H9 (cell line): Measurements from ENCODE around the gene TIPARP. TPM values are rescaled to one million over a fixed set of nuclear protein-coding genes. Genes with fewer than 3 reads are reported as not detected.

Source experiments
- DNase-seq: peaks from one replicate; pipeline ENCODE4 v3.0.0-alpha.2; 2017
- H2AFZ ChIP-seq: one replicate; pipeline ENCODE4 v1.6.1; 2013; ENCODE audit warnings: mild to moderate bottlenecking, low read length, control low read depth, moderate library complexity
- H2AK5ac ChIP-seq: 2 replicates; pipeline ENCODE4 v1.6.1; 2013; ENCODE audit warnings: low read length, control low read depth, mixed read lengths; ENCODE audit not compliant: insufficient read length
- H2BK120ac ChIP-seq: one replicate; pipeline ENCODE4 v1.6.1; 2013; ENCODE audit warnings: low read depth, mild to moderate bottlenecking, low read length, control low read depth, inconsistent platforms; ENCODE audit not compliant: poor library complexity, severe bottlenecking
- H2BK12ac ChIP-seq: 2 replicates; pipeline ENCODE4 v1.6.1; 2013; ENCODE audit warnings: low read length, control low read depth, mixed read lengths, low read depth; ENCODE audit not compliant: insufficient read length
- H2BK15ac ChIP-seq: 2 replicates; pipeline ENCODE4 v1.6.1; 2013; ENCODE audit warnings: low read depth, low read length, control low read depth
- H2BK20ac ChIP-seq: one replicate; pipeline ENCODE4 v1.6.1; 2013; ENCODE audit warnings: low read depth, mild to moderate bottlenecking, low read length, control low read depth, inconsistent platforms; ENCODE audit not compliant: poor library complexity, severe bottlenecking
- H2BK5ac ChIP-seq: 2 replicates; pipeline ENCODE4 v1.6.1; 2013; ENCODE audit warnings: low read length, control low read depth, mixed read lengths; ENCODE audit not compliant: insufficient read length
- H3K14ac ChIP-seq: 2 replicates; pipeline ENCODE4 v1.6.1; 2013; ENCODE audit warnings: low read length, control low read depth; ENCODE audit not compliant: insufficient read depth
- H3K18ac ChIP-seq: 2 replicates; pipeline ENCODE4 v1.6.1; 2013; ENCODE audit warnings: low read depth, mild to moderate bottlenecking, mixed read lengths, low read length, control low read depth; ENCODE audit not compliant: insufficient read length
- H3K23ac ChIP-seq: 2 replicates; pipeline ENCODE4 v1.6.1; 2013; ENCODE audit warnings: low read length, control low read depth, mixed read lengths, low read depth; ENCODE audit not compliant: insufficient read length
- H3K23me2 ChIP-seq: 2 replicates; pipeline ENCODE4 v1.6.1; 2013; ENCODE audit warnings: low read depth, mild to moderate bottlenecking, mixed read lengths, low read length, control low read depth; ENCODE audit not compliant: insufficient read length, poor library complexity, severe bottlenecking
- H3K27ac ChIP-seq: 2 replicates; pipeline ENCODE4 v1.5.1; 2013; ENCODE audit warnings: low read length, control low read depth, mixed read lengths, low read depth; ENCODE audit not compliant: insufficient read length
- H3K27me3 ChIP-seq: 2 replicates; pipeline ENCODE4 v1.6.1; 2013; ENCODE audit warnings: low read length, control low read depth, inconsistent platforms; ENCODE audit not compliant: insufficient read depth
- H3K4ac ChIP-seq: 2 replicates; pipeline ENCODE4 v1.6.1; 2013; ENCODE audit warnings: low read depth, mild to moderate bottlenecking, control low read depth, inconsistent platforms, low read length, moderate library complexity
- H3K4me1 ChIP-seq: 2 replicates; pipeline ENCODE4 v1.6.1; 2013; ENCODE audit warnings: low read length, control low read depth, inconsistent platforms; ENCODE audit not compliant: insufficient read depth
- H3K4me2 ChIP-seq: 2 replicates; pipeline ENCODE4 v1.6.1; 2013; ENCODE audit warnings: low read length, control low read depth, mixed read lengths; ENCODE audit not compliant: insufficient read length, insufficient read depth
- H3K56ac ChIP-seq: 2 replicates; pipeline ENCODE4 v1.6.1; 2013; ENCODE audit warnings: low read depth, mild to moderate bottlenecking, mixed read lengths, low read length, control low read depth; ENCODE audit not compliant: insufficient read length
- H3K79me1 ChIP-seq: 2 replicates; pipeline ENCODE4 v1.6.1; 2013; ENCODE audit warnings: low read depth, mild to moderate bottlenecking, moderate library complexity, low read length, control low read depth, inconsistent platforms; ENCODE audit not compliant: insufficient read depth, poor library complexity, severe bottlenecking
- H3K79me2 ChIP-seq: 2 replicates; pipeline ENCODE4 v1.6.1; 2013; ENCODE audit warnings: low read length, control low read depth, inconsistent platforms; ENCODE audit not compliant: insufficient read depth
- H3K9ac ChIP-seq: 2 replicates; pipeline ENCODE4 v1.6.1; 2013; ENCODE audit warnings: low read length, control low read depth, mixed read lengths; ENCODE audit not compliant: insufficient read length; ENCODE audit errors: extremely low read depth
- H3K9me3 ChIP-seq: one replicate; pipeline ENCODE4 v1.6.1; 2013; ENCODE audit warnings: low read depth, low read length, inconsistent platforms; ENCODE audit not compliant: control insufficient read depth
- H3T11ph ChIP-seq: one replicate; pipeline ENCODE4 v1.6.1; 2013; ENCODE audit warnings: mild to moderate bottlenecking, low read length, control low read depth, inconsistent platforms
- H4K20me1 ChIP-seq: one replicate; pipeline ENCODE4 v1.6.1; 2013; ENCODE audit not compliant: control insufficient read depth, insufficient read length, insufficient read depth
- H4K5ac ChIP-seq: 2 replicates; pipeline ENCODE4 v1.6.1; 2013; ENCODE audit warnings: low read depth, mild to moderate bottlenecking, mixed read lengths, low read length, control low read depth; ENCODE audit not compliant: insufficient read length
- H4K8ac ChIP-seq: replicated peaks from 2 replicates; pipeline ENCODE4 v1.6.1; 2013; ENCODE audit warnings: low read length, control low read depth, mixed read lengths, low read depth; ENCODE audit not compliant: insufficient read length
- H4K91ac ChIP-seq: 2 replicates; pipeline ENCODE4 v1.6.1; 2013; ENCODE audit warnings: low read depth, mild to moderate bottlenecking, moderate library complexity, mixed read lengths, low read length, control low read depth; ENCODE audit not compliant: insufficient read length
- H3K27ac Mint-ChIP-seq, 3 experiments: 2 replicates in 2 of 3; 3 replicates in 1 of 3; pipeline ENCODE4 v1.8.0; 2020 to 2021; ENCODE audit warnings: mixed read lengths in 3 of 3, mild to moderate bottlenecking in 1 of 3, moderate library complexity in 1 of 3
- H3K27me3 Mint-ChIP-seq: 2 replicates; pipeline ENCODE4 v1.8.0; 2021; ENCODE audit warnings: low read depth, mild to moderate bottlenecking, moderate library complexity, mixed read lengths
- H3K36me3 Mint-ChIP-seq, 3 experiments: 2 replicates in 2 of 3; 3 replicates in 1 of 3; pipeline ENCODE4 v1.8.0; 2020 to 2021; ENCODE audit warnings: low read depth in 3 of 3, mixed read lengths in 3 of 3; ENCODE audit not compliant: insufficient read depth in 1 of 3
- H3K4me1 Mint-ChIP-seq, 2 experiments: 2 replicates each; pipeline ENCODE4 v1.8.0; 2020; ENCODE audit warnings: mixed read lengths in 2 of 2
- H3K4me3 Mint-ChIP-seq, 2 experiments: 2 replicates in 1 of 2; 3 replicates in 1 of 2; pipeline ENCODE4 v1.8.0; 2020 to 2021; ENCODE audit warnings: mild to moderate bottlenecking in 2 of 2, mixed read lengths in 2 of 2, moderate library complexity in 1 of 2
- H3K9me3 Mint-ChIP-seq, 2 experiments: 2 replicates in 1 of 2; 3 replicates in 1 of 2; pipeline ENCODE4 v1.8.0; 2020; ENCODE audit warnings: mild to moderate bottlenecking in 2 of 2, mixed read lengths in 2 of 2, moderate library complexity in 1 of 2
- CTCF ChIP-seq: fragments of 200-600 bp; sonication (generic); conservative IDR thresholded peaks from 3 replicates; pipeline ENCODE4 v1.8.0; 2021; ENCODE audit warnings: antibody characterized with exemption, mild to moderate bottlenecking
- WGBS: extraction: QIAGEN DNeasy Blood & Tissue Kit; methylation state at CpG from one replicate; pipeline ENCODE4 v1.1.7; 2013; ENCODE audit warnings: missing lambda C conversion rate, low lambda C conversion rate, mixed read lengths; ENCODE audit not compliant: insufficient read length; ENCODE audit errors: extremely low coverage; 5-methylcytosine and 5-hydroxymethylcytosine counted together
- total RNA-seq: library from RNA; stranded (reverse); gene quantifications from 2 replicates; pipeline ENCODE4 v1.2.1, GENCODE V29; 2021

TIPARP gene
- total RNA-seq, 1 experiment from 2014 or later: 5.9 TPM

DNA sequence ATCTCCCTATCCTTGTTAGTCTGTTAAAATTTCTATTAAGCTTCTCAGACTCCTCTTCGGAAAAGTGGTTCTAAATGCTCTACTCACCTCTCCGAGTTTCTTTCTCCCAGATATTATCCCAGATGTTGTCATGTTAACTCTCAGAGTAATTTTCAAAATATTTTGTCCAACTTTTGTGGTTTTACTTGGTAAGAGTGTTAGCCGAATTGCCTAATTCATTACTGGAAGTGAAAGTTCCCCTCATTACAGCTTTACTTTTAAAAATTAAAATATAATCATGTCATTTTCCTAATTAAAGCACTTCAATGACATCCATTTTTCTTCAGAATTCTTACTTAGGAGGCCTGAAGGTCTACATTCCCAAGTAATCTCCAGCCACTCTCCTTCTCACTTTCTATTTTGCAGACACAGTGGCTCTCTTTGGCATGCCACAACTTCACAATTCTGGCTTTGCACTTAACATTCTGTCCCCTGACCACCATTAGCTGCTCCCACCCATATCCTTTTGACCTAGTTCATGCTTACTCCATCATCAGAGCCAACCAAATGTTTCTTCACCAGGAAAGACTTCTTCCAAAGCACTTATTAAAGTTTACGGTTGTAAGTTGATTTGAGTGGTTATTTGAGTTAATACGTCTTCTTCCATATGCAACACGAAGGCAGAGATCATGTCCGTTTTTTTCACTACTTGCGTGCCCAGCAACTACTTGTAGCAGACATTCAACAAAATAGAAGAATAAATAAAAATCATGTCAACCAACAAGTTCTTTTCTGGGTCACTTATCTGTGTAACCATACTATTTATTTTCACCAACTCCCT lies 10.2 kb upstream of the TIPARP start:
- Histone ChIP-seq H4K5ac (no peak overlapping the region), H3K79me2 (no peaks in the 10 kb centered on the region), H3K56ac (no peak overlapping the region), H2BK20ac (no peak overlapping the region), H3K23me2 (no peaks in the 10 kb centered on the region), H3K79me1 (no peaks in the 10 kb centered on the region), H3K9me3 (no peaks in the 10 kb centered on the region), H3K4me1 (peaks cover 6% of the 10 kb centered on the region; the same call in 1 of the 2 replicates), H4K20me1 (no peaks in the 10 kb centered on the region), H3K27me3 (no peaks in the 10 kb centered on the region), H2BK12ac (no peak overlapping the region), H4K8ac (no peak overlapping the region), H4K91ac (no peak overlapping the region), H2BK15ac (no peak overlapping the region), H3K14ac (no peak overlapping the region), H3K27ac (no peak overlapping the region), H2BK120ac (no peak overlapping the region), H2AK5ac (no peak overlapping the region), H2BK5ac (no peak overlapping the region), H3T11ph (no peak overlapping the region), H2AFZ (no peak overlapping the region), H3K4me2 (no peak overlapping the region), H3K9ac (no peak overlapping the region), H3K18ac (no peak overlapping the region), H3K23ac (no peak overlapping the region), H3K4ac (no peak overlapping the region)
- H3K9me3 Mint-ChIP-seq: no peaks in the 10 kb centered on the region
- no peak for DNase-seq
- H3K4me3 Mint-ChIP-seq: no peak overlapping the region
- no peaks in the 10 kb centered on the region for H3K27me3 Mint-ChIP-seq
- WGBS: no CpG with 5 or more reads among the region's 8 CpGs
- TF ChIP-seq CTCF: no peak
- no peak overlapping the region for H3K27ac Mint-ChIP-seq
- H3K36me3 Mint-ChIP-seq: no peaks in the 10 kb centered on the region
- peaks cover 13 to 20% of the 10 kb centered on the region in 2 experiments for H3K4me1 Mint-ChIP-seq
